Transverse colon (tissue), 4 donors: ENCODE measurements around the gene DDX54. TPM values are rescaled to one million over a fixed set of nuclear protein-coding genes. Genes with fewer than 3 reads are reported as not detected.

Source experiments
- DNase-seq: peaks from one replicate; pipeline ENCODE4 v3.0.0-alpha.2; 2019
- H3K27ac ChIP-seq, 4 donors: fragments of 200-600 bp; sonication (generic); 2 replicates each; pipeline ENCODE4 v1.5.1; 2016 to 2018; ENCODE audit warnings: inconsistent platforms in 4 of 4
- H3K27me3 ChIP-seq: fragments of 200-600 bp; sonication (generic); 2 replicates; pipeline ENCODE4 v1.5.1; 2017; ENCODE audit warnings: inconsistent platforms
- H3K36me3 ChIP-seq, 4 donors: fragments of 200-600 bp; sonication (generic); 2 replicates each; pipeline ENCODE4 v1.5.1; 2017 to 2019; ENCODE audit warnings: inconsistent platforms in 4 of 4
- H3K4me1 ChIP-seq, 4 donors: fragments of 200-600 bp; sonication (generic); 2 replicates each; pipeline ENCODE4 v1.5.1; 2017 to 2020; ENCODE audit warnings: inconsistent platforms in 4 of 4
- H3K4me3 ChIP-seq, 4 donors: fragments of 200-600 bp; sonication (generic); 1 replicate in 1 of 4; 2 replicates in 3 of 4; pipeline versions ENCODE4 v1.5.1 to v1.6.1; 2017 to 2019; ENCODE audit warnings: inconsistent platforms in 4 of 4
- H3K9me3 ChIP-seq, 2 donors: fragments of 200-600 bp; sonication (generic); 2 replicates each; pipeline ENCODE4 v1.5.1; 2017 to 2019; ENCODE audit warnings: inconsistent platforms in 2 of 2
- EP300 ChIP-seq: sonication (generic); formaldehyde crosslinking; IDR thresholded peaks from one replicate; pipeline ENCODE4 v1.6.1; 2017; ENCODE audit warnings: antibody characterized with exemption, low read depth
- POLR2A ChIP-seq: fragments of 450-650 bp; IDR thresholded peaks from one replicate; pipeline ENCODE4 v1.6.1; 2016; ENCODE audit warnings: antibody characterized with exemption, mild to moderate bottlenecking, moderate library complexity
- POLR2AphosphoS5 ChIP-seq, 3 donors: sonication (generic); formaldehyde crosslinking; IDR thresholded peaks; one replicate each; pipeline ENCODE4 v1.6.1; 2016; ENCODE audit warnings: antibody characterized with exemption in 3 of 3
- WGBS, 2 donors: methylation state at CpG; one replicate each; pipeline ENCODE4 v1.1.5; 2018; ENCODE audit warnings: low coverage in 1 of 2; 5-methylcytosine and 5-hydroxymethylcytosine counted together
- in situ Hi-C, 4 donors: fragments of 200-750 bp; cut with MboI; loops; one replicate each; pipeline versions ENCODE4 v1.15.0 to v1.15.1; 2017; ENCODE audit warnings: low sequenced_read_pairs in 3 of 4, low pct_ligation_motif_present in 1 of 4, low pct_unique_long_range_greater_than_20kb in 1 of 4
- intact Hi-C: fragments of 100-400 bp; cut with DNase I; formaldehyde crosslinking; loops from one replicate; pipeline ENCODE4 v1.15.1; 2023; ENCODE audit warnings: low total_unique reads
- total RNA-seq, 4 donors: library from RNA; depleted of rRNA; stranded (reverse); fragments of >200 nt; gene quantifications; one replicate each; pipeline ENCODE4 v1.1.0, GENCODE V29; 2016
- TF ChIP-seq, protein P1 (sequence below), 5 experiments: fragments of 200-600 bp in 3 of 5; fragments of 450-650 bp in 2 of 5; sonication (generic) in 3 of 5; IDR thresholded peaks; 1 replicate in 2 of 5; 2 replicates in 3 of 5; pipeline ENCODE4 v1.5.1; 2016 to 2017; ENCODE audit warnings: antibody characterized with exemption in 5 of 5, inconsistent platforms in 3 of 5, mild to moderate bottlenecking in 2 of 5, moderate library complexity in 1 of 5

Gene DDX54
- total RNA-seq, 4 donors from 2014 or later = 60.7 to 96.1 (median 72.8) TPM

DNA sequence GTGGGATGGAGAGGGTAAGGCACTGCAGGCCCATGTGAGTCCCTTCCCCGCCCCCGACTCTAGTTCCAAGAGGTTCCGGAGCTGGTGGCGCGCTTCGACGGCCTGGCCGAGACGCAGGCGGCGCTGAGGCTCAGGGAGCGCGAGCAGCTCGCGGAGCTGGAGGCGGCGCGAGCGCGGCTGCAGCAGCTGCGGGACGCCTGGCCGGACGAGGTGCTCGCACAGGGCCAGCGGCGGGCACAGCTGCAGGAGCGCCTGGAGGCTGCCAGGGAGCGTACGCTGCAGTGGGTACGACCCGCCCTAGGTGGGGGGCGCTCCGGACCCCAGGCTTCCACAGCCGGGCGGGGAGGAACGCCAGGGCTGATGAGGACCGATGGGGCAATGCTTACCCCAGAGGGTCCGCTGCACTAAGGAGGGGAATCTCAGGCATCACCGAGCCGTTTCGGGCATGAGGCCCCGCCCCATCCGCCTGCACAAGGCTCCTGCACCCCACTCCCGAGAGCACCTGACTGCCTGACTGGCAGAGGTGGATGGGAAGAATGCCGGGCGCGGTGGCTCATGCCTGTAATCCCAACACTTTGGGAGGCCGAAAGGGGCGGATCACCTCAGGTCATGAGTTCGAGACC, 30.8 kb downstream of the DDX54 start:
- DNase-seq = no peak
- Histone ChIP-seq H3K27ac (no peak overlapping the region), H3K4me1 (peaks cover 8 to 34% (median 26%) of the 10 kb centered on the region in 4 donors), H3K36me3 (peaks cover 0 to 7% (median 5%) of the 10 kb centered on the region in 4 donors), H3K27me3 (peaks cover 51% of the 10 kb centered on the region), H3K9me3 (no peaks in the 10 kb centered on the region), H3K4me3 (peak overlapping the region in 2 of 4 donors; percentile 18 to 24)
- TF ChIP-seq EP300 (no peak), POLR2A (no peak)
- TF ChIP-seq, protein P1, sequence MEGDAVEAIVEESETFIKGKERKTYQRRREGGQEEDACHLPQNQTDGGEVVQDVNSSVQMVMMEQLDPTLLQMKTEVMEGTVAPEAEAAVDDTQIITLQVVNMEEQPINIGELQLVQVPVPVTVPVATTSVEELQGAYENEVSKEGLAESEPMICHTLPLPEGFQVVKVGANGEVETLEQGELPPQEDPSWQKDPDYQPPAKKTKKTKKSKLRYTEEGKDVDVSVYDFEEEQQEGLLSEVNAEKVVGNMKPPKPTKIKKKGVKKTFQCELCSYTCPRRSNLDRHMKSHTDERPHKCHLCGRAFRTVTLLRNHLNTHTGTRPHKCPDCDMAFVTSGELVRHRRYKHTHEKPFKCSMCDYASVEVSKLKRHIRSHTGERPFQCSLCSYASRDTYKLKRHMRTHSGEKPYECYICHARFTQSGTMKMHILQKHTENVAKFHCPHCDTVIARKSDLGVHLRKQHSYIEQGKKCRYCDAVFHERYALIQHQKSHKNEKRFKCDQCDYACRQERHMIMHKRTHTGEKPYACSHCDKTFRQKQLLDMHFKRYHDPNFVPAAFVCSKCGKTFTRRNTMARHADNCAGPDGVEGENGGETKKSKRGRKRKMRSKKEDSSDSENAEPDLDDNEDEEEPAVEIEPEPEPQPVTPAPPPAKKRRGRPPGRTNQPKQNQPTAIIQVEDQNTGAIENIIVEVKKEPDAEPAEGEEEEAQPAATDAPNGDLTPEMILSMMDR (IDR thresholded peaks at IDR 0.05) = no peak
- WGBS, 2 donors = 5% methylated on average over 43 of the region's 51 CpGs; no CpG with 5 or more reads in 1 of the 2 donors
- in situ Hi-C loops (loop anchor here in 2 of 4 donors (10.0 kb wide), 1 partner anchor 110 kb away; no protein-coding TSS in a partner anchor), intact Hi-C loops (no loop called here)

DNA sequence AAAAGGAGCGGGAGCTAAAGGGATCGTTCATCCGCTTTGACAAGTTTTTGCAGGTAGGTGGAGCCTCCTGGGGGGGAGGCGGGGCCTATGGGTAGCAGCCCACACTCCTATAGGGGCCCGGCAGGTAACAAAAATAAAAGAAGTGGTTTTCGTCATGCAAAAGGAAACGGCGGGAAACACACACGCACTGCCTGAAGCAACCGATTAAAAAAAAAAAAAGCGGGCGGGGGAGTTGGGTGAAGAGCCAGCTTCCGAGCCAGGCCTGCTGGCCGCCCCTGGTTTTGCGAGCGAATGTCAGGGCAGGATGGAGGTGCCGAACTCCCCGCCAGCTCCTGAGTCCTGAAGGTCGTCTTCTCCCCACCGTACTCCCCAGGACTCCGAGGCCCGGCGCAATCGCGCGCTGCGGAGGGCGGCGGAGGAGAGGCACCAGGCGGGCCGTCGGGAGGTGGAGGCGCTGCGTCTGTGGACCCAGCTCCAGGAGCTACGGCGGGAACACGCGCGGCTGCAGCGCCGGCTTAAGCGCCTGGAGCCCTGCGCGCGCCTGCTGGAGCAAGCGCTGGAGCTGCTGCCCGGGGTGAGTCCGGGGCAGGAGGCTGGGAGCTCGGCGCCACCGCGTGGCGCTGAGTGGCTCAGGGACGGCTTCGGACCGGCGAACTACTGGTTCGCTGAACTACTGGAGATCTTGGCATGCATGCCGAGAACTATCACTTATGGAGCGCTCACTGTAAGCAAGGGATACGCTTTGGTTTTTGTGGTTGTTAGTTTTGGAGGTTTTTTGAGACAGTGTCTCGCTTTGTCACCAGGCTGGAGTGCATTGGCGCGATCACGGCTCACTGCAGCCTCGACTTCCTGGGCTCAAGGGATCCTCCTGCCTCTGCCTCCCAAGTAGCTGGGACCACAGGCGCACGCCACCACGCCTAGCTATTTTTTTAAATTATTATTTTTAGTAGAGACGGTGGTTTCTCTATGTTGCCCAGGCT, 32.2 kb downstream of the DDX54 start:
- Histone ChIP-seq H3K27me3 (peaks cover 51% of the 10 kb centered on the region), H3K27ac (peak overlapping the region in 1 of 4 donors; percentile 51), H3K4me1 (peaks cover 10 to 36% (median 30%) of the 10 kb centered on the region in 4 donors), H3K9me3 (no peaks in the 10 kb centered on the region), H3K4me3 (peak overlapping the region in 3 of 4 donors; percentile 25 to 51 (median 34)), H3K36me3 (peaks cover 0 to under 1% (median 0%) of the 10 kb centered on the region in 4 donors)
- in situ Hi-C loops = loop anchor here in 2 of 4 donors (10.0 kb wide), 1 partner anchor 108 kb away; no protein-coding TSS in a partner anchor
- TF ChIP-seq, protein P1 (IDR thresholded peaks at IDR 0.05) = peak; percentile 20 to 59 (median 54)
- TF ChIP-seq POLR2AphosphoS5 (IDR thresholded peaks at IDR 0.05) (no peak), POLR2A (no peak)
- intact Hi-C loops = no loop called here
- peak; percentile 79 for DNase-seq
- 6% methylated on average over 61 of the region's 70 CpGs; no CpG with 5 or more reads in 1 of the 2 donors for WGBS, 2 donors

DNA sequence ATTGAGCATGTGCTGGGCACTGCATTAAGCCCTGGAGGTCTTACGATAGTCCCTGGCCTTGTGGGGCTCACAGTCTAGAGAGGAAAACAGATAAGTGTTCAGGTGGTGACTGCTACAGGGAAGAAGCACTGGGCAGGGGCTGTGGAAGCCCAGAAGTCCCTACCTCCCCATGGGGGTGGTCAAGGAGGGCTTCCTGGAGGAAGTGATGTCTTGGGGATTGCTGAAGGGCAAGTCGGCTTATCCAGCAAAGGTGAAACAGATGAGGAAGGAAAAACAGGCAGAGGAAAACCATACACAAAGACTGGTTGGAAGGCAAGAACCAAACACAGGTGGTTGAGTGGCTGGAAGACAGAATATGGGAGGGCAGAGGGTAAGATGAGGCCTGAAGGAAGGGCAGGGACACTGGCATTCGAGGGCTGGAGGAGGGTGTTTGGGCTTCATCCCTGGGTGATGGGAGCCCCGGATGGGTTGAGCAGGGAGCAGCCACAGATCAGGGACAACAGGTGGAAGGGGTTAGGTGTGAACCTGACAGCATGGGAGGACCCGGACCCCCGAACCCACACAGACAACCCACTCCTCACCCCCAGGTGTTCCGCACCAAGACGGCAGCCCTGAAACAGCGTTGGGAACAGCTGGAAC, 33.0 kb downstream of the DDX54 start:
- DNase-seq = no peak
- no peak overlapping the region for H3K27ac ChIP-seq
- H3K4me3 ChIP-seq = peak overlapping the region in 2 of 4 donors; percentile 34 to 51
- intact Hi-C loops (no loop called here), in situ Hi-C loops (loop anchor here in 2 of 4 donors (10.0 kb wide), 1 partner anchor 108 kb away; no protein-coding TSS in a partner anchor)
- no peaks in the 10 kb centered on the region for H3K9me3 ChIP-seq
- H3K36me3 ChIP-seq = no peaks in the 10 kb centered on the region
- H3K27me3 ChIP-seq = peaks cover 51% of the 10 kb centered on the region
- WGBS, 2 donors = 29% methylated on average over 9 of the region's 9 CpGs; no CpG with 5 or more reads in 1 of the 2 donors
- TF ChIP-seq POLR2A (no peak), POLR2AphosphoS5 (IDR thresholded peaks at IDR 0.05) (no peak), EP300 (no peak)
- TF ChIP-seq, protein P1 (IDR thresholded peaks at IDR 0.05) = no peak
- peaks cover 10 to 36% (median 30%) of the 10 kb centered on the region in 4 donors for H3K4me1 ChIP-seq
